ENCODE measurements around the gene CHKA. TPM values are rescaled to one million over a fixed set of nuclear protein-coding genes. Genes with fewer than 3 reads are reported as not detected.

The CHKA gene
- total and polyA plus RNA-seq, 2 donors (not counting 3 experiments of a cell fraction or from before 2014, with no cell fraction given) = 21.4 to 25.1 TPM

DNA sequence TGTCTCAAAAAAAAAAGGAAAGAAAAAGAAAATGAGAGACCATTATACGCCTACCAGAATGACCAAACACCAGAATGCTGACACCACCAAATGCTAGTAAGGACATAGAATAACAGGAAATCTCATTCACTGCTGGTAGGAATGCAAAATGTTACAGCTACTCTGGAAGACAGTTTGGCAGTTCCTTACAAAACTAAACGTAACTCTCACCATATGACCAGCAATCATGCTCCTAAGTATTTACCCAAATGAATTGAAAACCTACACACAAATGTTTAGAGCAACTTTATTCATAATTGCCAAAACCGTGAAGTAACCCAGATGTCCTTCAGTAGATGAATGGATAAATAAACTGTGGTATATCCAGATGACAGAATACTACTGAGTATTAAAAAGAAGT, 7.2 kb downstream of the CHKA start:
- DNase-seq (ENCODE audit: low read depth, low spot score) (peak; percentile 60), FAIRE-seq (peak; percentile 56)
- Histone ChIP-seq H4K20me1 (replicated peaks; ENCODE audit: control insufficient read depth, extremely low read depth, insufficient read depth, low read length) (no peaks in the 10 kb centered on the region), H3K9me1 (replicated peaks; ENCODE audit: control insufficient read depth, extremely low read depth, insufficient read depth, low read length) (no peaks in the 10 kb centered on the region), H3K27me3 (ENCODE audit: control insufficient read depth in 2 of 2, insufficient read depth in 2 of 2, low read length in 2 of 2) (no peaks in the 10 kb centered on the region), H3K4me3 (replicated peaks in 1 of 3; ENCODE audit: insufficient read depth in 1 of 3, low read depth in 1 of 3, low read length in 3 of 3) (no peak overlapping the region), H3K79me2 (ENCODE audit: control insufficient read depth, insufficient read depth, low read length) (peaks cover 10% of the 10 kb centered on the region), H2AFZ (ENCODE audit: low read depth, low read length) (no peak overlapping the region), H3K9ac (replicated peaks; ENCODE audit: extremely low read depth, insufficient read depth, low read length) (no peak overlapping the region), H3K27ac (ENCODE audit: insufficient read depth, low read depth, low read length) (no peak overlapping the region), H3K4me1 (ENCODE audit: control insufficient read depth, extremely low read depth, insufficient read depth, low read length) (no peaks in the 10 kb centered on the region), H3K36me3 (ENCODE audit: control insufficient read depth in 2 of 2, extremely low read depth in 1 of 2, insufficient read depth in 2 of 2, low read length in 2 of 2) (no peaks in the 10 kb centered on the region), H3K9me3 (replicated peaks; ENCODE audit: control insufficient read depth, insufficient read depth, low read length) (no peaks in the 10 kb centered on the region), H3K4me2 (ENCODE audit: insufficient read depth, low read length) (no peak overlapping the region)
- ChIA-PET POLR2A (no interaction called here), CTCF (no interaction called here)
- TF ChIP-seq FOS (IDR thresholded peaks at IDR 0.05; ENCODE audit: borderline replicate concordance, insufficient read depth, low read length) (no peak), POLR2AphosphoS5 (IDR thresholded peaks at IDR 0.05; ENCODE audit: insufficient read depth, low read depth, low read length) (no peak), JUN (IDR thresholded peaks at IDR 0.05; ENCODE audit: borderline replicate concordance, insufficient read depth, insufficient read length, low read depth) (no peak), MYC (IDR thresholded peaks at IDR 0.05; ENCODE audit: low read depth, low read length) (no peak), EZH2 (IDR thresholded peaks at IDR 0.05; ENCODE audit: borderline replicate concordance, low read depth, low read length, severe bottlenecking) (no peak)
- TF ChIP-seq, protein P1, sequence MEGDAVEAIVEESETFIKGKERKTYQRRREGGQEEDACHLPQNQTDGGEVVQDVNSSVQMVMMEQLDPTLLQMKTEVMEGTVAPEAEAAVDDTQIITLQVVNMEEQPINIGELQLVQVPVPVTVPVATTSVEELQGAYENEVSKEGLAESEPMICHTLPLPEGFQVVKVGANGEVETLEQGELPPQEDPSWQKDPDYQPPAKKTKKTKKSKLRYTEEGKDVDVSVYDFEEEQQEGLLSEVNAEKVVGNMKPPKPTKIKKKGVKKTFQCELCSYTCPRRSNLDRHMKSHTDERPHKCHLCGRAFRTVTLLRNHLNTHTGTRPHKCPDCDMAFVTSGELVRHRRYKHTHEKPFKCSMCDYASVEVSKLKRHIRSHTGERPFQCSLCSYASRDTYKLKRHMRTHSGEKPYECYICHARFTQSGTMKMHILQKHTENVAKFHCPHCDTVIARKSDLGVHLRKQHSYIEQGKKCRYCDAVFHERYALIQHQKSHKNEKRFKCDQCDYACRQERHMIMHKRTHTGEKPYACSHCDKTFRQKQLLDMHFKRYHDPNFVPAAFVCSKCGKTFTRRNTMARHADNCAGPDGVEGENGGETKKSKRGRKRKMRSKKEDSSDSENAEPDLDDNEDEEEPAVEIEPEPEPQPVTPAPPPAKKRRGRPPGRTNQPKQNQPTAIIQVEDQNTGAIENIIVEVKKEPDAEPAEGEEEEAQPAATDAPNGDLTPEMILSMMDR (IDR thresholded peaks at IDR 0.05; ENCODE audit: extremely low read depth in 1 of 2, insufficient read depth in 1 of 2, low read depth in 1 of 2, low read length in 2 of 2) = peak in 1 of 2 donors; percentile 9
- intact Hi-C loops (cut with micrococcal nuclease) = no loop called here
- no TSS peak for BruUV-seq (replicated peaks)
- dilution Hi-C loops (cut with MboI; ENCODE audit: extremely low pct_ligation_motif_present, low sequenced_read_pairs) = no loop called here

DNA sequence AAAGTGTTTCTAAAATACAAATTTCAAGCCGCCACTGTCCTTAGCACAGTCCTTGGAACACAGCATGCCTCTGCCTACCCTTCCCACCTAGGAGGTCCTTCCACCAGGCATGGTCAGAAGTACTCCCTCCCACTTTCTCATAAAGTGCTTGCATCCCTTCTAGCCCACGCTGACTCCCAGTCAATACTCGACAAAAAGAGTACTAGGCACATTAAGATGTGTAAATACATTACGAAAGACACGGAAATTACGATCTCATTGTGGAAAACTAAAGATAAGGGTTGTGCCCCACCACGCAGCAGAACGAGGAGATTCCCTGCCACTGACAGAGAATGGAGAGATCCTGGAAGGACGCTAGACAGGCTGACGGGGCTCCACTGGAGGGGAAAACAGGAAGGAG, 13.5 kb downstream of the CHKA start:
- no peak overlapping the region for H3K27ac ChIP-seq (ENCODE audit: insufficient read depth, low read depth, low read length)
- H3K4me3 ChIP-seq (replicated peaks in 1 of 3; ENCODE audit: insufficient read depth in 1 of 3, low read depth in 1 of 3, low read length in 3 of 3) = no peak overlapping the region
- intact Hi-C loops (cut with micrococcal nuclease) (no loop called here), dilution Hi-C loops (cut with MboI; ENCODE audit: extremely low pct_ligation_motif_present, low sequenced_read_pairs) (no loop called here)
- no peak overlapping the region for H3K9ac ChIP-seq (replicated peaks; ENCODE audit: extremely low read depth, insufficient read depth, low read length)
- no TSS peak for BruUV-seq (replicated peaks)
- FAIRE-seq (no peak), DNase-seq (ENCODE audit: low read depth, low spot score) (no peak)
- TF ChIP-seq POLR2A (IDR thresholded peaks at IDR 0.05; ENCODE audit: low read depth, low read length) = no peak
- no peak for TF ChIP-seq GATA2 (IDR thresholded peaks at IDR 0.05; ENCODE audit: insufficient read depth, insufficient read length, low read depth, low read length)
- TF ChIP-seq, protein P1 (IDR thresholded peaks at IDR 0.05; ENCODE audit: extremely low read depth in 1 of 2, insufficient read depth in 1 of 2, low read depth in 1 of 2, low read length in 2 of 2) = no peak
- TF ChIP-seq MYC (IDR thresholded peaks at IDR 0.05; ENCODE audit: low read depth, low read length) = no peak
- TF ChIP-seq, protein P2, sequence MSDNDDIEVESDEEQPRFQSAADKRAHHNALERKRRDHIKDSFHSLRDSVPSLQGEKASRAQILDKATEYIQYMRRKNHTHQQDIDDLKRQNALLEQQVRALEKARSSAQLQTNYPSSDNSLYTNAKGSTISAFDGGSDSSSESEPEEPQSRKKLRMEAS (IDR thresholded peaks at IDR 0.05; ENCODE audit: insufficient read depth, insufficient read length) = no peak
- TF ChIP-seq POLR2AphosphoS5 (IDR thresholded peaks at IDR 0.05; ENCODE audit: insufficient read depth, low read depth, low read length) = no peak
- TF ChIP-seq FOS (IDR thresholded peaks at IDR 0.05; ENCODE audit: borderline replicate concordance, insufficient read depth, low read length) = no peak
- no peak for TF ChIP-seq EZH2 (IDR thresholded peaks at IDR 0.05; ENCODE audit: borderline replicate concordance, low read depth, low read length, severe bottlenecking)
- no peak for TF ChIP-seq JUN (IDR thresholded peaks at IDR 0.05; ENCODE audit: borderline replicate concordance, insufficient read depth, insufficient read length, low read depth)
- H3K9me3 ChIP-seq (replicated peaks; ENCODE audit: control insufficient read depth, insufficient read depth, low read length) = no peaks in the 10 kb centered on the region
- no peaks in the 10 kb centered on the region for H3K9me1 ChIP-seq (replicated peaks; ENCODE audit: control insufficient read depth, extremely low read depth, insufficient read depth, low read length)
- no peaks in the 10 kb centered on the region for H4K20me1 ChIP-seq (replicated peaks; ENCODE audit: control insufficient read depth, extremely low read depth, insufficient read depth, low read length)
- no peaks in the 10 kb centered on the region for H3K27me3 ChIP-seq (ENCODE audit: control insufficient read depth in 2 of 2, insufficient read depth in 2 of 2, low read length in 2 of 2)
- ChIA-PET POLR2A (no interaction called here), CTCF (interaction anchor here (1.7 kb wide), 1 partner anchor 10 kb away, joined by 6 read pairs; no protein-coding TSS in a partner anchor)
- no peaks in the 10 kb centered on the region for H3K79me2 ChIP-seq (ENCODE audit: control insufficient read depth, insufficient read depth, low read length)
- H3K4me1 ChIP-seq (ENCODE audit: control insufficient read depth, extremely low read depth, insufficient read depth, low read length) = no peaks in the 10 kb centered on the region
- no peaks in the 10 kb centered on the region for H3K36me3 ChIP-seq (ENCODE audit: control insufficient read depth in 2 of 2, extremely low read depth in 1 of 2, insufficient read depth in 2 of 2, low read length in 2 of 2)
- H3K4me2 ChIP-seq (ENCODE audit: insufficient read depth, low read length) = no peak overlapping the region
- H2AFZ ChIP-seq (ENCODE audit: low read depth, low read length) = no peak overlapping the region

Data from endothelial cell of umbilical vein (primary cell).